ENCODE results near the gene EFNA4. TPM values are rescaled to one million over a fixed set of nuclear protein-coding genes. Genes with fewer than 3 reads are reported as not detected.

Gene EFNA4
- polyA plus RNA-seq, 1 donor (not counting 4 experiments of a cell fraction or from before 2014, with no cell fraction given), result 7.6 TPM

DNA sequence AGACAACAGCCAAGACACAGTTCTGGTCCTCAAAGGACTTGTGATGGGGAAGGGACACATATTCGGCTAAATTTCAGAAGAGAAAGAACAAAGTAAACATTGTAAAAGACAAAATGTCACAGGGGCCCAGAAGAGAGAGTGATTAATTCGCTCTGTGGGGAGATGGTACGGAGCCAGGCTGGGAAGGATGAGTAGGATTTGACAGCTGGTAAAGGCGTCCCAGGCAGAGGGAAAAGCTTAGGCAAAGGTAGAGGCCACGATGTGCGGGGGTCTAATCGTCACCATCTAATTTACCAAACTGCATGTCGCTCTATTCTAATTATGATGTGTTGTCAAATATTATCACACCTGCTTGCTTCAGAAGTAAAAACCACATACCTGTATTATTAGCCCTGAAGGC, 46.8 kb downstream of the EFNA4 start:
- FAIRE-seq (no peak), DNase-seq (ENCODE audit: low read depth, low spot score) (no peak)
- dilution Hi-C loops (cut with MboI; ENCODE audit: extremely low pct_ligation_motif_present, low sequenced_read_pairs), result no loop called here

DNA sequence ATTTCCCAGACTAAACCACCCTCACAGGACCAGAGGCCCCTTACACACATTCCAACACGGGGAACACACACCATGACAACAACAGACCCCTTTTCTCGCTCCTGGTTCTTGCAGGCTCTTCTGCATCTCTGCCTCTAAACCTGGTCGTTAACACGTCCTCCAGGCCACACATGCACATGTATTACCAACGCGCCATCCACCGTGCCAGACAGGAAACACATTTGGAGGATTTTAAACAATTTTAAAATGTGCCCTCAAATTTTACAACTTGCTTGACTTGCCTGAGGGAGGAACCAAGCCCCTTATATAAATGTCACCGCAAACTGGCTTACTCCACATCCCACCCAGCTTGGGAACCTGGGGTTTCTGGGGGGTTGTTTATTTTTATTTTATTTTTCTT, 47.3 kb downstream of the EFNA4 start:
- no peak overlapping the region for H3K27ac ChIP-seq (ENCODE audit: control insufficient read depth, insufficient read depth, low read length)
- dilution Hi-C loops (cut with MboI; ENCODE audit: extremely low pct_ligation_motif_present, low sequenced_read_pairs), result no loop called here
- TF ChIP-seq EZH2 (IDR thresholded peaks at IDR 0.05; ENCODE audit: low read length), result no peak
- TF ChIP-seq, protein P1, sequence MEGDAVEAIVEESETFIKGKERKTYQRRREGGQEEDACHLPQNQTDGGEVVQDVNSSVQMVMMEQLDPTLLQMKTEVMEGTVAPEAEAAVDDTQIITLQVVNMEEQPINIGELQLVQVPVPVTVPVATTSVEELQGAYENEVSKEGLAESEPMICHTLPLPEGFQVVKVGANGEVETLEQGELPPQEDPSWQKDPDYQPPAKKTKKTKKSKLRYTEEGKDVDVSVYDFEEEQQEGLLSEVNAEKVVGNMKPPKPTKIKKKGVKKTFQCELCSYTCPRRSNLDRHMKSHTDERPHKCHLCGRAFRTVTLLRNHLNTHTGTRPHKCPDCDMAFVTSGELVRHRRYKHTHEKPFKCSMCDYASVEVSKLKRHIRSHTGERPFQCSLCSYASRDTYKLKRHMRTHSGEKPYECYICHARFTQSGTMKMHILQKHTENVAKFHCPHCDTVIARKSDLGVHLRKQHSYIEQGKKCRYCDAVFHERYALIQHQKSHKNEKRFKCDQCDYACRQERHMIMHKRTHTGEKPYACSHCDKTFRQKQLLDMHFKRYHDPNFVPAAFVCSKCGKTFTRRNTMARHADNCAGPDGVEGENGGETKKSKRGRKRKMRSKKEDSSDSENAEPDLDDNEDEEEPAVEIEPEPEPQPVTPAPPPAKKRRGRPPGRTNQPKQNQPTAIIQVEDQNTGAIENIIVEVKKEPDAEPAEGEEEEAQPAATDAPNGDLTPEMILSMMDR (optimal IDR thresholded peaks at IDR 0.05 in 1 of 3, IDR thresholded peaks at IDR 0.05 in 1 of 3, conservative IDR thresholded peaks at IDR 0.05 in 1 of 3; ENCODE audit: extremely low read depth in 1 of 3, insufficient read depth in 2 of 3, low read length in 3 of 3), result no peak
- H3K9me3 ChIP-seq (ENCODE audit: control insufficient read depth, low read depth, low read length), result no peaks in the 10 kb centered on the region
- no peaks in the 10 kb centered on the region for H3K9me1 ChIP-seq (ENCODE audit: control insufficient read depth, extremely low read depth, insufficient read depth, low read length)
- no peak overlapping the region for H2AFZ ChIP-seq (ENCODE audit: control insufficient read depth, low read length)
- no peak for FAIRE-seq
- H3K4me3 ChIP-seq (ENCODE audit: control insufficient read depth in 2 of 3, extremely low read depth in 1 of 3, insufficient read depth in 2 of 3, low read depth in 1 of 3, low read length in 3 of 3), result no peak overlapping the region
- H3K36me3 ChIP-seq (ENCODE audit: control insufficient read depth in 2 of 2, extremely low read depth in 1 of 2, insufficient read depth in 2 of 2, low read length in 2 of 2), result no peaks in the 10 kb centered on the region
- no peaks in the 10 kb centered on the region for H3K27me3 ChIP-seq (ENCODE audit: control insufficient read depth, extremely low read depth, insufficient read depth, low read length)
- peaks cover 6% of the 10 kb centered on the region for H3K4me1 ChIP-seq (ENCODE audit: control insufficient read depth, extremely low read depth, insufficient read depth, low read length)
- H3K9ac ChIP-seq (ENCODE audit: control insufficient read depth, extremely low read depth, insufficient read depth, low read length), result no peak overlapping the region
- H4K20me1 ChIP-seq (ENCODE audit: control insufficient read depth, extremely low read depth, insufficient read depth, low read length), result no peaks in the 10 kb centered on the region
- no peak for DNase-seq (ENCODE audit: low read depth, low spot score)
- H3K4me2 ChIP-seq (ENCODE audit: control insufficient read depth, extremely low read depth, insufficient read depth, low read depth, low read length), result no peak overlapping the region
- no peaks in the 10 kb centered on the region for H3K79me2 ChIP-seq (ENCODE audit: control insufficient read depth, insufficient read depth, low read length)

More for the DNA sequence above, 46.8 kb downstream of the EFNA4 start:
- Histone ChIP-seq H3K36me3 (ENCODE audit: control insufficient read depth in 2 of 2, extremely low read depth in 1 of 2, insufficient read depth in 2 of 2, low read length in 2 of 2) (no peaks in the 10 kb centered on the region), H3K4me3 (ENCODE audit: control insufficient read depth in 2 of 3, extremely low read depth in 1 of 3, insufficient read depth in 2 of 3, low read depth in 1 of 3, low read length in 3 of 3) (no peak overlapping the region), H3K27me3 (ENCODE audit: control insufficient read depth, extremely low read depth, insufficient read depth, low read length) (no peaks in the 10 kb centered on the region), H4K20me1 (ENCODE audit: control insufficient read depth, extremely low read depth, insufficient read depth, low read length) (no peaks in the 10 kb centered on the region), H3K9me1 (ENCODE audit: control insufficient read depth, extremely low read depth, insufficient read depth, low read length) (no peaks in the 10 kb centered on the region), H3K79me2 (ENCODE audit: control insufficient read depth, insufficient read depth, low read length) (no peaks in the 10 kb centered on the region), H3K4me1 (ENCODE audit: control insufficient read depth, extremely low read depth, insufficient read depth, low read length) (peaks cover 6% of the 10 kb centered on the region), H2AFZ (ENCODE audit: control insufficient read depth, low read length) (no peak overlapping the region), H3K4me2 (ENCODE audit: control insufficient read depth, extremely low read depth, insufficient read depth, low read depth, low read length) (no peak overlapping the region), H3K9ac (ENCODE audit: control insufficient read depth, extremely low read depth, insufficient read depth, low read length) (no peak overlapping the region), H3K27ac (ENCODE audit: control insufficient read depth, insufficient read depth, low read length) (no peak overlapping the region), H3K9me3 (ENCODE audit: control insufficient read depth, low read depth, low read length) (no peaks in the 10 kb centered on the region)
- TF ChIP-seq, protein P1 (optimal IDR thresholded peaks at IDR 0.05 in 1 of 3, IDR thresholded peaks at IDR 0.05 in 1 of 3, conservative IDR thresholded peaks at IDR 0.05 in 1 of 3; ENCODE audit: extremely low read depth in 1 of 3, insufficient read depth in 2 of 3, low read length in 3 of 3), result no peak
- no peak for TF ChIP-seq EZH2 (IDR thresholded peaks at IDR 0.05; ENCODE audit: low read length)

Data from keratinocyte (primary cell).